Measurements from ENCODE around the gene EPHA6.
"Not testable (repeated sequence)": the region's sequence is repeated elsewhere in the genome, so short reads cannot be mapped to it uniquely, and the experiment has no call there.

EPHA6 gene

DNA sequence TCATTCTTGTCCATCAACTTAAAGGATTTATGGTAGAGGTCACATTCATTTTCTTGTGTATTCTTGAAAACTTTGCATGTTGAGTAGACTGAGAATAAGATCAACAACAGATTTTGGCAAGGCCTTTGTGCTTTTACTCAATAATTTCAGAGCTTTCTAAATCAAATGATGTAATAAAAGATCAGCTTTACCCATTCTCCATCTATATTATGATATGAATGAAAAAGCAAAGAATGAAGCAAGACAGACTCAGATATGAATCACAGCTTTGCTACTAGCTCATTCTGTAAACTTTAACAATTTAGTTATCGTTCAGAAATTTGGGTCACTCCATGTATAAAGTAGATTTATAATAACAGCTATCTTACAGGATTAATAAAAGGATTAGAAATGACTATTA is 674.3 kb downstream of the EPHA6 start:
- H3K27me3 ChIP-seq (ENCODE audit: control insufficient read depth in 1 of 2, insufficient read depth in 2 of 2, low read length in 2 of 2): no peaks in the 10 kb centered on the region
- H3K4me3 ChIP-seq (ENCODE audit: low read length in 2 of 2): no peak overlapping the region

DNA sequence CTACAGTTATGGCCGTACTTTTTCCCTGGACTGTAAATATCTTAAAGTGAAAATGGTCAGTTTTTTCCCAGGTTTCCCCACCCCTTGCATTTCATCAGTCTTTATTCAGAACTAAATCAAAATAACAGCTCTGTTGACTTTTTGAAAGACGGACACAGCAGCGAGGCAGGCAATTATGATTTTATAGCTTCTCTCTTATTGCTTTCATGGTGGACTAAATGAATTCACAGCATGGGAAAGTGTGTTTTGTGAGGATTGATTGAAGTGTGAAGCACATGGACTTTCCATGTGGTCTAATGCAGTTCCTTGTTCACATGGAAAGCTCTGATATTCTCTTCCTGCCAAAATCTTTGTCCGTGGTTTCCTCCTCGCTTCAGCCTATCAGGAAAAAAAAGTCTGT is 681.5 kb downstream of the EPHA6 start:
- no peaks in the 10 kb centered on the region for H3K36me3 ChIP-seq (ENCODE audit: control insufficient read depth in 2 of 2, insufficient read depth in 2 of 2, low read length in 2 of 2)
- no peak overlapping the region for H3K27ac ChIP-seq (ENCODE audit: low read length)
- H3K9ac ChIP-seq (ENCODE audit: low read length in 2 of 2): no peak overlapping the region
- H3K4me3 ChIP-seq (ENCODE audit: low read length in 2 of 2): no peak overlapping the region
- no peaks in the 10 kb centered on the region for H3K27me3 ChIP-seq (ENCODE audit: control insufficient read depth in 1 of 2, insufficient read depth in 2 of 2, low read length in 2 of 2)
- no peaks in the 10 kb centered on the region for H3K9me3 ChIP-seq (ENCODE audit: control insufficient read depth in 2 of 2, low read length in 2 of 2)
- no peaks in the 10 kb centered on the region for H3K4me1 ChIP-seq (ENCODE audit: control insufficient read depth, insufficient read depth, low read length)

More for the DNA sequence above, 674.3 kb downstream of the EPHA6 start:
- H3K27ac ChIP-seq (ENCODE audit: low read length): no peak overlapping the region
- no peaks in the 10 kb centered on the region for H3K4me1 ChIP-seq (ENCODE audit: control insufficient read depth, insufficient read depth, low read length)
- H3K9ac ChIP-seq (ENCODE audit: low read length in 2 of 2): no peak overlapping the region
- no peaks in the 10 kb centered on the region for H3K9me3 ChIP-seq (ENCODE audit: control insufficient read depth in 2 of 2, low read length in 2 of 2)
- no peaks in the 10 kb centered on the region for H3K36me3 ChIP-seq (ENCODE audit: control insufficient read depth in 2 of 2, insufficient read depth in 2 of 2, low read length in 2 of 2)

DNA sequence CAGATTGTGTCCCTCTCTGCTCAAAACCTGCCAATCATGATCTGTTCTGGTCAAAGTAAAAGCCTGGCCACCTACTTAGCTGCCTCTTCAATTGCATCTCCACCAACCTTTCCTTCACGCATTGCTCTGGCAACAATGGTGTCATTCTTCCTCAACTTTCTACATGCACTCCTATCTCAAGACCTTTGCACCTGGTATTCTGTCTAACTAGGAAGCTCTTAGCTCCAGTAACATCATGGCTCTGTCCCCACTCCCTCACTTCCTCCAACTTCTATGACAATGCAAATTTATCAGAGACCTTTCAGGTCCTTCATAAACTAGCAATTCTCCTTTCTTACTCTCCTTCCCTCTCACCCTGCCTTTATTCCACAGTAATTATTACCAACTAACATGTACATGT is 682.7 kb downstream of the EPHA6 start:
- H3K4me1 ChIP-seq (ENCODE audit: control insufficient read depth, insufficient read depth, low read length): no peaks in the 10 kb centered on the region
- no peaks in the 10 kb centered on the region for H3K36me3 ChIP-seq (ENCODE audit: control insufficient read depth in 2 of 2, insufficient read depth in 2 of 2, low read length in 2 of 2)
- no peak overlapping the region for H3K4me3 ChIP-seq (ENCODE audit: low read length in 2 of 2)
- H3K27me3 ChIP-seq (ENCODE audit: control insufficient read depth in 1 of 2, insufficient read depth in 2 of 2, low read length in 2 of 2): no peaks in the 10 kb centered on the region
- no peak overlapping the region for H3K9ac ChIP-seq (ENCODE audit: low read length in 2 of 2)
- no peak overlapping the region for H3K27ac ChIP-seq (ENCODE audit: low read length)
- H3K9me3 ChIP-seq (ENCODE audit: control insufficient read depth in 2 of 2, low read length in 2 of 2): no peaks in the 10 kb centered on the region

DNA sequence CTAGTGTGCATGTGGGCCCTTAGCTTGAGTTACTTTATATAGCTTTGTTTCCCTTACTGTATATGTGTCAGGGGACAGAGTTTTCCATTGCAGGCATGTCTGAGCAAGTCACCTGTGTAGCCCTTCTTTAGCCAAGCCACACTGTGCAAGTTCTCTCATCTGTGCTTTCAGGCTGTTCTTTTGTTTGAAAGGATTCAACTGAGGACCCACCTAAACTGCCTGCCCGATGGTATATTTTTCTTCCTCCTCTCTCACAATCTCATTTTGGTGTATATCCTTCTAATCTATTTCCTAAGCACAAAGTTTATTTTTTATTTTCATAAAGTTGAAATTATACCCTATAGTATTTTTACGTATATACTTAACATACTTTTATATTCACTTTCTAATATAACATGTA is 690.1 kb downstream of the EPHA6 start:
- Histone ChIP-seq H3K4me3 (ENCODE audit: low read length in 2 of 2) (no peak overlapping the region), H3K27me3 (ENCODE audit: control insufficient read depth in 1 of 2, insufficient read depth in 2 of 2, low read length in 2 of 2) (no peaks in the 10 kb centered on the region), H3K27ac (ENCODE audit: low read length) (no peak overlapping the region), H3K36me3 (ENCODE audit: control insufficient read depth in 2 of 2, insufficient read depth in 2 of 2, low read length in 2 of 2) (no peaks in the 10 kb centered on the region), H3K4me1 (ENCODE audit: control insufficient read depth, insufficient read depth, low read length) (no peaks in the 10 kb centered on the region), H3K9me3 (ENCODE audit: control insufficient read depth in 2 of 2, low read length in 2 of 2) (peaks cover 4 to 6% of the 10 kb centered on the region in 2 donors), H3K9ac (ENCODE audit: low read length in 2 of 2) (no peak overlapping the region)

DNA sequence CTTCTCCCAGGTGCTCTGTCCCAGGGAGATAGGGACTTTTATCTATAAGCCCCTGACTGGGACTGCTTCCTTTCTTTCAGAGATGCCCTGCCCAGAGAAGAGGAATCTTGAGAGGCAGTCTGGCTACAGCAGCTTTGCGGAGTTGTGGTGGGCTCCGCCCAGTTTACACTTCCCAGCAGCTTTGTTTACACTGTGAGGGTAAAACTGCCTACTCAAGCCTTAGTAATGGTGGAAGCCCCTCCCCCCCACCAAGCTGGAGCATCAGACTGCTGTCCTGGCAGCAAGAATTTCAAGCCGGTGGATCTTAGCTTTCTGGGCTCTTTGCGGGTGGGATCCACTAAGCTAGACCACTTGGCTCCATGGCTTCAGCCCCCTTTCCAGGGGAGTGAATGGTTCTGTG is 696.4 kb downstream of the EPHA6 start:
- Histone ChIP-seq H3K36me3 (ENCODE audit: control insufficient read depth in 2 of 2, insufficient read depth in 2 of 2, low read length in 2 of 2) (no peaks in the 10 kb centered on the region), H3K9me3 (ENCODE audit: control insufficient read depth in 2 of 2, low read length in 2 of 2) (no peaks in the 10 kb centered on the region), H3K27me3 (ENCODE audit: control insufficient read depth in 1 of 2, insufficient read depth in 2 of 2, low read length in 2 of 2) (no peaks in the 10 kb centered on the region), H3K9ac (ENCODE audit: low read length in 2 of 2) (no peak overlapping the region), H3K4me3 (ENCODE audit: low read length in 2 of 2) (no peak overlapping the region), H3K27ac (ENCODE audit: low read length) (no peak overlapping the region), H3K4me1 (ENCODE audit: control insufficient read depth, insufficient read depth, low read length) (no peaks in the 10 kb centered on the region)

DNA sequence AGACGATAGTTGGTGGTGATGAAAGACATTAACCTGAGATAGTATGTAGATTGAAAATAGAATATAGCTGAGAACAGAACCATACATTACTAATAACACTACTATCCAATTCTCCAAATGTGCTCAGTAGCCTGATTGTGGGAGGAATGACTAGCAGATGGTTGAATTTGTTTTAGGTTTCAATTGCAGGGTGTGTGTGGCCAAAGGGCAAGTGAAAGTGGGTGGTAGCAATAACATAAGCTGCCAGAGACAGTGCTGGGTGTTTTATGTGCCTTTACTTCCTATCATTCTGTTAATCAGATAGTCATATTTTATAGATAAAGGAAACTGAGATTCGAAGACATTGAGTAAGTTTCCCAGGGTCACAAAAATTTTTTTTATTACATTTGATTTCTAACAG is 700.7 kb downstream of the EPHA6 start:
- Histone ChIP-seq H3K9ac (ENCODE audit: low read length in 2 of 2) (no peak overlapping the region), H3K4me1 (ENCODE audit: control insufficient read depth, insufficient read depth, low read length) (no peaks in the 10 kb centered on the region), H3K36me3 (ENCODE audit: control insufficient read depth in 2 of 2, insufficient read depth in 2 of 2, low read length in 2 of 2) (no peaks in the 10 kb centered on the region), H3K9me3 (ENCODE audit: control insufficient read depth in 2 of 2, low read length in 2 of 2) (no peaks in the 10 kb centered on the region), H3K27ac (ENCODE audit: low read length) (no peak overlapping the region), H3K4me3 (ENCODE audit: low read length in 2 of 2) (no peak overlapping the region), H3K27me3 (ENCODE audit: control insufficient read depth in 1 of 2, insufficient read depth in 2 of 2, low read length in 2 of 2) (no peaks in the 10 kb centered on the region)

DNA sequence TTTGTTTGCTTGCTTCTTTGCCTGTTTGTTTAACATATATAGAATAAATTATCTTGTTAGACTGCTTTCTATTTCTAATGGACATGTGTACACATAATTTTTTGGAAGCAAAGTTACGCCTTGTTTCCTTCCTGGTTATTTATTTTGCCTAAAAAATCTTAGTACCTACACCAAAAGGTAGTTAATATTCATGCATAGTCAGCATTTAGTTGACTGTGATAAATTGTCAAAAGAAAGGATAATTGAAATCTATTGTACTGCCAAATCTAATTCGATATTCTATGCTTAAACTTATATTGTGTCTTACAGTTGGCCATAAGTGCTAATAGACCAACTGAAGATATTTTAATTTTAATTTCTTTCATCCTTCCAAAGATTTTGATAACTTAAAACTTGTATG is 716.3 kb downstream of the EPHA6 start:
- Histone ChIP-seq H3K9me3 (ENCODE audit: control insufficient read depth in 2 of 2, low read length in 2 of 2) (peaks cover 0 to 5% of the 10 kb centered on the region in 2 donors), H3K27me3 (ENCODE audit: control insufficient read depth in 1 of 2, insufficient read depth in 2 of 2, low read length in 2 of 2) (no peaks in the 10 kb centered on the region), H3K36me3 (ENCODE audit: control insufficient read depth in 2 of 2, insufficient read depth in 2 of 2, low read length in 2 of 2) (no peaks in the 10 kb centered on the region), H3K9ac (ENCODE audit: low read length in 2 of 2) (no peak overlapping the region), H3K27ac (ENCODE audit: low read length) (no peak overlapping the region), H3K4me3 (ENCODE audit: low read length in 2 of 2) (no peak overlapping the region), H3K4me1 (ENCODE audit: control insufficient read depth, insufficient read depth, low read length) (no peaks in the 10 kb centered on the region)

DNA sequence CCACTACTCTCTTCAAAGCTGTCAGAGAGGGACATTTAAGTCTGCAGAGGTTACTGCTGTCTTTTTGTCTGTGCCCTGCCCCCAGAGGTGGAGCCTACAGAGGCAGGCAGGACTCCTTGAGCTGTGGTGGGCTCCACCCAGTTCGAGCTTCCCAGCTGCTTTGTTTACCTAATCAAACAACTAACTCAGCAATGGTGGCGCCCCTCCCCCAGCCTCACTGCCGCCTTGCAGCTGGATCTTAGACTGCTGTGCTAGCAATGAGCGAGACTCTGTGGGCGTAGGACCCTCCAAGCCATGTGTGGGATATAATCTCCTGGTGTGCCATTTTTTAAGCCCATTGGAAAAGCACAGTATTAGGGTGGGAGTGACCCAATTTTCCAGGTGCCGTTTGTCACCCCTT is 733.2 kb downstream of the EPHA6 start:
- H3K36me3 ChIP-seq (ENCODE audit: control insufficient read depth in 2 of 2, insufficient read depth in 2 of 2, low read length in 2 of 2); H3K27me3 ChIP-seq (ENCODE audit: control insufficient read depth in 1 of 2, insufficient read depth in 2 of 2, low read length in 2 of 2); H3K9me3 ChIP-seq (ENCODE audit: control insufficient read depth in 2 of 2, low read length in 2 of 2); H3K9ac ChIP-seq (ENCODE audit: low read length in 2 of 2); H3K4me1 ChIP-seq (ENCODE audit: control insufficient read depth, insufficient read depth, low read length); H3K4me3 ChIP-seq (ENCODE audit: low read length in 2 of 2); H3K27ac ChIP-seq (ENCODE audit: low read length): not testable (repeated sequence)

DNA sequence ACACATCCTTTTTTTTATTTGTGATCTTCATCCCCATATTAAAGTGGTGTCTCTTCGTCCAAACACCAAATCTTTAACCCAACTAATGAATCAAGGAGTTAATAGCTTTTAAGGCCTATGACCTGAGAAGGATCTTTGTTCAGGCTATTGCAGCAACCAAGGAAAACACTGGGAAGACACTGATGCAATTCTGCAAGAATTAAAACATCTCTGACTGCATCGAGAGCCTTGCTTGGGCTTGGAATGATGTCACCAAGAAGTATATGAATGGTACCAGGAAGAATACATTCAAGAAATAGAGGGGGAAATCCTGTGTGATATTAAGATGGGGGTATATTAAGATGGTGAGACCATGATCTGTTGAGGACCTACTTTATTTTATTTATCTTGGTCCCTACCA is 736.0 kb downstream of the EPHA6 start:
- Histone ChIP-seq H3K9me3 (ENCODE audit: control insufficient read depth in 2 of 2, low read length in 2 of 2) (no peaks in the 10 kb centered on the region), H3K36me3 (ENCODE audit: control insufficient read depth in 2 of 2, insufficient read depth in 2 of 2, low read length in 2 of 2) (no peaks in the 10 kb centered on the region), H3K4me1 (ENCODE audit: control insufficient read depth, insufficient read depth, low read length) (no peaks in the 10 kb centered on the region), H3K27me3 (ENCODE audit: control insufficient read depth in 1 of 2, insufficient read depth in 2 of 2, low read length in 2 of 2) (no peaks in the 10 kb centered on the region), H3K4me3 (ENCODE audit: low read length in 2 of 2) (no peak overlapping the region), H3K27ac (ENCODE audit: low read length) (no peak overlapping the region), H3K9ac (ENCODE audit: low read length in 2 of 2) (no peak overlapping the region)

DNA sequence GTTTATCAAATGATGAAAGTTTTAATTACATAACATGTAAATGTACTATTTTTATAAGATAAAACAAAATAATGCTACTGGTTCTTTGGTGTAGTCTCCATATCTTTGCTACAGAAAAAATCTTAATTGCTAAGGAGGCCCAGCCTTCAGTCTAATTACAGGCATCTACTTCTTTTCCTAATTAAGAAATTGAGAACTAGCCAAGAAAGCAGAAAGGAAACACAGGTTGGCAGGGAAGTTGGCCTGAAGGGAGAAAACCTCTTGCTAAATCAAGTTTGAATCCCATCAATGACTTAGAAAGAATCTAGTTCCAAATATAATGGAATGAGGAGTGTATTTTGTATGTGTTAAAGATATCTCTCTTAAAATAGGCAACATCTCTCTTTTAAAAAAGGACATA is 737.8 kb downstream of the EPHA6 start:
- no peak overlapping the region for H3K9ac ChIP-seq (ENCODE audit: low read length in 2 of 2)

DNA sequence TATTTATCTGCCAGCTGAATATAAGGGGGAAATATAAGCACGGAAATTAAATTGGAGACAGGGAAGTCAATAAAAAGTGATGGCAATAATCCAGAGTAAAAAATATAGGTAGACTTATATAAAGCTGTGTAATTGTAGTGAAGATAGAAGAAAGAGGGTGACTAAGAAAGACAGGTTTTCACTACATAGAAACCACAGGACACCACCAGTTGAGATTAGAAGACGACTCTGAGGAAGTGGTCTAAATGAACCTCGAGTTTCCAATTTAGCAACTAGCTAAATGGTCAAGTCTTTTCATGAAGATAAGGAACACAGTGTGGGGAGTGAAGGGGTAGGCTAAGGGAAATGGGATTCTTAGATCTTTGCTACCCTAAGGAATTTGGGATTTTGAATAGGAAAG is 761.3 kb downstream of the EPHA6 start:
- no peaks in the 10 kb centered on the region for H3K9me3 ChIP-seq (ENCODE audit: control insufficient read depth in 2 of 2, low read length in 2 of 2)
- no peak overlapping the region for H3K27ac ChIP-seq (ENCODE audit: low read length)
- no peaks in the 10 kb centered on the region for H3K4me1 ChIP-seq (ENCODE audit: control insufficient read depth, insufficient read depth, low read length)
- no peak overlapping the region for H3K9ac ChIP-seq (ENCODE audit: low read length in 2 of 2)
- H3K36me3 ChIP-seq (ENCODE audit: control insufficient read depth in 2 of 2, insufficient read depth in 2 of 2, low read length in 2 of 2): no peaks in the 10 kb centered on the region
- no peaks in the 10 kb centered on the region for H3K27me3 ChIP-seq (ENCODE audit: control insufficient read depth in 1 of 2, insufficient read depth in 2 of 2, low read length in 2 of 2)
- no peak overlapping the region for H3K4me3 ChIP-seq (ENCODE audit: low read length in 2 of 2)

More for the DNA sequence above, 737.8 kb downstream of the EPHA6 start:
- H3K4me3 ChIP-seq (ENCODE audit: low read length in 2 of 2): no peak overlapping the region
- no peak overlapping the region for H3K27ac ChIP-seq (ENCODE audit: low read length)
- H3K36me3 ChIP-seq (ENCODE audit: control insufficient read depth in 2 of 2, insufficient read depth in 2 of 2, low read length in 2 of 2): no peaks in the 10 kb centered on the region
- H3K4me1 ChIP-seq (ENCODE audit: control insufficient read depth, insufficient read depth, low read length): no peaks in the 10 kb centered on the region
- H3K9me3 ChIP-seq (ENCODE audit: control insufficient read depth in 2 of 2, low read length in 2 of 2): no peaks in the 10 kb centered on the region
- no peaks in the 10 kb centered on the region for H3K27me3 ChIP-seq (ENCODE audit: control insufficient read depth in 1 of 2, insufficient read depth in 2 of 2, low read length in 2 of 2)

DNA sequence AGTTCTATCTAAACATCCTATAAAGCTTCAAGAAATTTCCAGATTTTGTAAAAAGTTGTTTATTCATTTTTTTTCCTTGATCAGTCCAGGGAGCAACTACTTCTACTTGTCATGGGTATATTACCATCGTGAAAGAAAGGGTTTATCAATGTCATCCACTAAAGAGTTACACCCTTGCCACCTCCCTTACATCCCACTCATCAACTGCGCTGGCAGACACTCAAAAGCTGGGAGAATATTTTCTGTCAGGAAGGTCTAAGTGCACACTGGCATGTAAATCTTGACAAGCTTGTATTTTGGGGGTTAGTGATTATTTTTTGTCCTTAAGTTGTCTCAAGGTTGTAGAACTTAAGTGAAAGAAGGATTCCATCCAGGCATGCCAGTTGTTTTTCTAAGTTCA is 761.8 kb downstream of the EPHA6 start:
- Histone ChIP-seq H3K9me3 (ENCODE audit: control insufficient read depth in 2 of 2, low read length in 2 of 2) (no peaks in the 10 kb centered on the region), H3K36me3 (ENCODE audit: control insufficient read depth in 2 of 2, insufficient read depth in 2 of 2, low read length in 2 of 2) (no peaks in the 10 kb centered on the region), H3K27ac (ENCODE audit: low read length) (no peak overlapping the region), H3K4me1 (ENCODE audit: control insufficient read depth, insufficient read depth, low read length) (no peaks in the 10 kb centered on the region), H3K27me3 (ENCODE audit: control insufficient read depth in 1 of 2, insufficient read depth in 2 of 2, low read length in 2 of 2) (no peaks in the 10 kb centered on the region), H3K4me3 (ENCODE audit: low read length in 2 of 2) (no peak overlapping the region), H3K9ac (ENCODE audit: low read length in 2 of 2) (no peak overlapping the region)

All from stomach smooth muscle (tissue), 2 donors.